GM18870 (cell line): Measurements from ENCODE around the gene PRSS21.

Experiments used
- ATAC-seq: cut with Tn5 transposase; IDR thresholded peaks from one replicate; pipeline ENCODE4 v1.9.1; 2021; ENCODE audit warnings: moderate library complexity; ENCODE audit not compliant: unreplicated experiment

Gene PRSS21, protein sequence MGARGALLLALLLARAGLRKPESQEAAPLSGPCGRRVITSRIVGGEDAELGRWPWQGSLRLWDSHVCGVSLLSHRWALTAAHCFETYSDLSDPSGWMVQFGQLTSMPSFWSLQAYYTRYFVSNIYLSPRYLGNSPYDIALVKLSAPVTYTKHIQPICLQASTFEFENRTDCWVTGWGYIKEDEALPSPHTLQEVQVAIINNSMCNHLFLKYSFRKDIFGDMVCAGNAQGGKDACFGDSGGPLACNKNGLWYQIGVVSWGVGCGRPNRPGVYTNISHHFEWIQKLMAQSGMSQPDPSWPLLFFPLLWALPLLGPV

DNA sequence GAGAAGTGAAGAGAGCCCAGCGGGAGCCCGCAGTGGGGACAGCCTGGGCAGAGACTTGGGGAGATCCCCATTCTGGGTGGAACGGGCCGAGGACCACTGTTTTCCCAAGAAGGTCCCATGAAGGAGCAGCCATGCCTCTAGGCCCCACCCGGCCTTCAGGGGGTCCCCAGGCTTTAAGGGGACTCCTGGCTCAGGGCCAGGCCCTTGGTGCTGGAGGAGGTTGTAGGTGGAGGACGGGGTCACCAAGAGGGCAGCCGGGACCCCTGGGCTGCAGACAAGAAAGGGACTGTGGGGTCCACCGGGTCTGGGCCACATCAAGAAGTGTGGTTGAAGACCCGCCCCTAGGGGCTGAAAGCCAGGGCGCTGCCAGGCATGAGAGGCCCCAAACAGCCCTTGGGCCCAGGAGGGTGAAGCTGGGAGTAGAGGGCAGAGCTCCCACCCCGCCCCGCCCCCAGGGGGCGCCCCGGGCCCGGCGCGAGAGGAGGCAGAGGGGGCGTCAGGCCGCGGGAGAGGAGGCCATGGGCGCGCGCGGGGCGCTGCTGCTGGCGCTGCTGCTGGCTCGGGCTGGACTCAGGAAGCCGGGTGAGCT is at the start of gene PRSS21:
Gene PRSS21 (plus strand): TSS at position 487 of the 589 bp plus-strand sequence. CDS start 32 bp downstream, at position 519.
- no peak for ATAC-seq

DNA sequence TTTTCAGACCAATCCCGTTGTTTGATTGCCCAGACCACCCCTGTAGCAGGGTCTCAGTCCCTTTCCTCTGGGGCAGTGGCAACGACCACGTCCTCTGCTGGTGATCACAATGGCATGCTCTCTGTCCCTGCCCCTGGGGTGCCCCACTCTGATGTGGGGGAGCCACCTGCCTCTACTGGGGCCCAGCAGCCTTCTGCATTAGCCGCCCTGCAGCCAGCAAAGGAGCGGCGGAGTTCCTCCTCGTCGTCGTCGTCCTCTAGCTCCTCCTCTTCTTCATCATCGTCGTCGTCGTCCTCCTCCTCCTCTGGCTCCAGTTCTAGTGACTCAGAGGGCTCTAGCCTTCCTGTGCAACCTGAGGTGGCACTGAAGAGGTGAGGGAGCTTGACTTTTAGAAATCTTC is 49.1 kb upstream of the PRSS21 start:
- no peak for ATAC-seq

DNA sequence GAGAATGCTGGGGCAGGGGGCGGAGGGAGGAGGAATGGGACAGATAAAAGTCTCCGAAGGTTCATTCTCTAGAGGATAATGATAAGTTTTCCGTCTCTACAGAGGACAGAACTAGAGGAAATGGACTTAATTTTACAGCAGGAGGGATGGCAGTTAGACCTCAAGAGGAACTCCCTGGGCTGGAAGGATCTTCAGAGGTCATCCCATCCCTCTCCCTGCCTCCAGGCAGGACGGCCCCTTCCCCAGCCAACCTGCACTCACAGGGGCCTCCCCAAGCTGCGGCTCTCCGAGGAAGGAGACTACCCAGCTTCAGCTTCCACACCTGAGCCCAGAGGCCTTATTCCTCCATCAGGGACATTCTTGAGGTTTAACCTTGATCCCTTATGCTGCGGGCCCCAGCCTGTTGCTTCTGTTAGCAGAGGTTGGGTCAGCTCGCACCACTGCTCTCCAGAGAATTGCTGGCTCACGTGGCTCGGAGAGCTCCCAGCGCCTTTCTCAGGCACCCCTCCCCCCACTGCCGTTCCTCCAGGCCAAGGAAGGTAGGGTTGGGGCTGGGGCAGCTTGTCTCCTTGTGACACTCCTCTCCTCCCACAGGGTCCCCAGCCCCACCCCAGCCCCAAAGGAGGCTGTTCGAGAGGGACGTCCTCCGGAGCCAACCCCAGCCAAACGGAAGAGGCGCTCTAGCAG is 48.5 kb upstream of the PRSS21 start:
- no peak for ATAC-seq

DNA sequence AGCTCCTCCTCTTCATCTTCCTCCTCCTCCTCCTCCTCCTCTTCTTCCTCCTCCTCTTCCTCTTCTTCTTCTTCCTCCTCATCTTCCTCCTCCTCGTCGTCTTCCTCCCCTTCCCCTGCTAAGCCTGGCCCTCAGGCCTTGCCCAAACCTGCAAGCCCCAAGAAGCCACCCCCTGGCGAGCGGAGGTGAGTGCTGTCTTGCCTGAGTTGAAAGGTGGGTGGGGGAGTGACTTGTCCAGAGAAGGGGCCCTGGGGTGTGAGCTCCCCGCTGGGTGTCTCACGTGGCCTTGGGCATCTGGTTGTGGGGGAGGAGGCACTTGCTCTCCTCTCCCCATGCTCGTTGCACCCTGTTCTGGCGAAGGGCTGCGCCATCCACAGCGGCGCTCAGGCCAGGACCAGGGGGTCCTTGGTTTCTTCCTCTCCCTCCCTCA is 47.9 kb upstream of the PRSS21 start:
- no peak for ATAC-seq

GRCh38 chr16:2769675-2770056 is 47.4 kb upstream of the PRSS21 start:
- no peak for ATAC-seq

DNA sequence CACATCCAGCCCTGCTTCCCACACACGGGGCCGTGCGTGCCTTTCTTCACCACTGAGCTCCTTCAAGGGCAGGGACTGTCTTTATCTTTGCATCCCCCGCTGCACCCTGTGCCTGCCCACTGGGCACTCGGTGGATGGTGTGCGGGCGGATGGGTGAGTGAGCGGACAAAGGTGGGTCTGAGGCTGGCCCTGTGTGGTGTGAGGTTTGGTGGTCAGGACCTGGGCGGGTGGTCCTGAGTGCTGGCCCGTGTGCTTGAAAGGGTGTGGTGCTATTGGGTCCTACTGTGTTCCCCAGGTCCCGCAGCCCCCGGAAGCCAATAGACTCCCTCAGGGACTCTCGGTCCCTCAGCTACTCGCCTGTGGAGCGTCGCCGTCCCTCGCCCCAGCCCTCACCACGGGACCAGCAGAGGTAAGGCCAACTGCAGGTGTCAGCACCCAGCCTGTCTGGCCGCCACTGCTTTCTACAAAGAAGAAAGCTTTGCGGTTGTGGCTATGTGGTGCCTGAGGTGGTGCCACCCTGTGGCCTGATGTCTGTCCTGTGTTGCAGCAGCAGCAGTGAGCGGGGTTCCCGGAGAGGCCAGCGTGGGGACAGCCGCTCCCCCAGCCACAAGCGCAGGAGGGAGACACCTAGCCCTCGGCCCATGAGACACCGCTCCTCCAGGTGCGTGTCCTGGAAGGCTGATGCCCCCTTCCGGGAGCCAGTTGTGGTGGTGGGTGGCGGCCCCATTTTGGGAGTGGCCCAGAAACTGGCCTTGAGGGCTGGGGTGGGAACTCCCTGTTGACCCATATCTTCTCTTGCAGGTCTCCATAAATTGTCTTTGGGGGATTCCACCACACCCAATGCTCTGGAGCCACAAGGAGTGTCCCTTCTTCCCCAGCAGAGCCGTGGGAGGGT is 46.7 kb upstream of the PRSS21 start:
- ATAC-seq, result no peak

DNA sequence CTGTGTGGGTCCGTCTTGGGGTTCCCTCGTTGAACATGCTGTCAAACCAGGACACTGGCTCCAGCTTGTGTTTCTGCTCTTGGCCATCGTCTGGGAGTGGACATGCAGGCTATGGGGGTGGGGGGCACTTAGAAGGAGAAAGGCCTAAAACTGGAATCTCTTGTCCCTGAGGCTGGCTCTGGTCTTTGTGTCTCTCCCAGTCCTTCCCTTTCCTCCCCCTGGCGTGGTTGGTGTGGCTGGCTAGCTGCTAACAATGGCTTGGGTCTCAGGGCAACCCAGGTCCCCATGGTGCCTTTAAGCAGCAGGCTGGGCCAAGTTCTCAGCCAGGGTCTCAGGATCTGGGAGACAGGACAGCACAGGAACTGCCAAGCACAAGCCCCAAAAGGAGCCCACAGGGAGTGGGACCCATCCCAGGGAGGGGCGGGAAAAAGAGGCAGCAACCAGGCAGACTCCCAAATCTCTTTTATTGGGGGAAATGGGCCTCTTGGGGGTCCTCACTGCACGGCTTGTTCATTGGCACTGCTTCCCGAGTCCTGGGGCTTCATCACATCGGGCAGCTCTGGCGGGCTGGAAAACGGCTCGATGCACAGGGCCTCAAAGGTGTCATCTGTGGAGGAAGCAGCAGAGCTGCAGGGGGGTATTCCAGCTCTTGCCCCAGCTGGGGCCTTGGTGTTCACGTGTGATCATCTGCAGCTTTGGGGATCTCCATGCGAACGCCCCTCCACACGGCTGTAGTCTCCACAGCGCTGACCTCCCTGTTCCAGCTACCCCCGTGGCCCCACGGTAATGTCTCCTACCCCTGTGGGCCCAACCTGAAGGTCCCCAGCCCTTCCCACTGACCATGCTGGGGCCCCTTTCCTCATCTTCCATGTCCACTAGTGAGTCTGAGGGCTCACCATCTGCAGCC is 45.3 kb upstream of the PRSS21 start:
- ATAC-seq, result no peak

GRCh38 chr16:2773188-2773968 is 43.7 kb upstream of the PRSS21 start:
- ATAC-seq, result no peak

- ATAC-seq, result no peak
Measured at GRCh38 chr16:2774161-2774891, 42.7 kb upstream of the PRSS21 start.

- ATAC-seq, result no peak
Measured at GRCh38 chr16:2775131-2775716, 41.8 kb upstream of the PRSS21 start.

DNA sequence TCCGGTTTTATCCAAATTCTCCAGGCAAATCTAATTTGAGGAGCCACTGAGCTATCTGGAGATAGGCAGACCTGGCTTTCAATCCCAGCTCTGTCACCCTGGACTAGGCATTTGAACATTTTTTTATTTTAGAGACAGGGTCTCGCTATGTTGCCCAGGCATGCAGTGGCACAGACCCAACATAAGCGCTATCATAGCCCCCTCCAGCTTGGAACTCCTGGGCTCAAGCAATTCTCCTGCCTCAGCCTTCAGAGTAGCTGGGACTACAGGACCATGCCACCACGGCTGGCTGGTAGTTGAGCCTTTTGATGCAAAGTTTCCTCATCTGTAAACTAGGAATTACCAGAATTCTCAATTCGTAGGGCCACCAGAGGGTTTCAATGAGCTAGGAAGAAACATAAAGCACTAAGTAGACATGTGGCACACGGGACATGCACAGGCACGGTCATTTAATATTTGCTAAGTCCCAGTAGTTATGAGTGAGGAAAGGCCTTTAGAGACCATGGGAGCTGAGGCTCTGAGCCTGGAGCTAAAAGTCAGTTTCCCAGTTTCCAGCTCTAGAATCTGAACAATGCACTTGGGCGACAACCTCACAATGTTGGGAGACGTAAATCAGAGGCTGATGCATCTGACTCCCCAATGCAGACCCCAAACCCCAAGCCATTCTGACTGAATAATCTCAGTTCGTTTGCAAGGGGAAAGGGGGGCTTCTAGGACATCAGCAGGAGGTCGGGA is 41.1 kb upstream of the PRSS21 start:
- no peak for ATAC-seq

DNA sequence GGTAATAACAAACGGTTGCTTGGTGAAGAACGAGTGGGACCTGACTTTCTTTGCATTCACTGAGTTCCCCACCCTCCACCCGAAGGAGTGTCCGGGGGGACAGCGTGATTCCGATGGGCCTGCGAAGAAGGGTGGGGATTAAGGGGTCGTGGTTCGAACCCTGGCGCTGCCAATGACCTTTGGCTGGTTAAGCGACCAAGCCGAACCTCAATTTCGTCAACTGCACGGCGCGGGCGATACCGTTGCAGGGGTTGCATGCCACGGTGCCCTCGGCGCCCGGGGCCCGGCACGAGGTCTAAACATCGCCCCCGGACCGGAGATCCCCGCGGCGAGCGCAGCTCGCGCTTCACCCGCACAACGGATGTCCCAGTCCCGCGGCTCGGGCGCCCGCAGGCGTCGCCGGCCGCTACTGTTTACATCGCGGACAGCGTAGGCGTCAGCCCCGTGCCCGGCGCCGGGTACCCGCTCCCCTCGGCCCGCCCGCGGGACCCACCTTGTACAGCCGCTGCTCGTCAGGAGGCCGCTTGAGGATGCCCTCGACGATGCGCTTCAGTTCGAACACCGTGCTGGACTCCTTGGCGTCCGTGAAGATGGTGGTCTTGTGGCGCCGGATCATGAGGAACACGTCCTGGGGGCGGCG is 40.4 kb upstream of the PRSS21 start:
- ATAC-seq, result no peak

DNA sequence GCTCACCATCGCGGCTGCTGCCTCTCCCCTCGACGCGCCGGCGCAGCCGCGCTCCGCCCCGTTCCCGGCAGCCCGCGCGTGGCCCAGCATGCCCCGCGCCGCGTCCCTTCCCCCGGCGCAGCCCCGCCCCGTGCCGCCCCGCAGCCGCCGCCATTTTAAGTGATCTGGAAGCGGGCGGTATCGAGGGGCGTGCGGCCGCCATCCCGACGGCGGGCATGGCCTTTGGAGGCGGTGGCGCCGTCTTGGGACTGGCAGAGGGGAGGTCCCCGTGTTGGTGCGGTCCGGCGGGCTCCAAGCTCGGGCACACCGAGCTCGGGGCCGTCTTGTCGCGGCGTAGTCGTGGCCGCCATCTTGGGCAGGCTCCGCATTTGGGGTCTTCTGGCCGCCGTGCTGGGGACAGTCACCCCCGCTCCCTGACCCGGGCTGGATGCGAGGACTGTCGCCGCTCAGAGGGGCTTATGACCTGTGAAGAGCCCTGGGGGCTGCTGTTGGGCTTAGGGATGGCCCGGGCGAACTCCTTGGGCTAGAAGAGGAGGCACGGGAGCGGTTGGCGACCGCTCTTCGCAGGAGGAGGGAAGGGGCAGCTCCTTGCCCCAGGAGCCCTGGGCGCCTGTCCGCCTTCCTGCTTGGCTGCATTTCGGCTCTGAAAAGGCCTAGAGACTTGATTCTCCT is 39.7 kb upstream of the PRSS21 start, which contains the start of gene ELOB:
Gene ELOB (minus strand): TSS at position 50 of the 672 bp plus-strand sequence. CDS start 41 bp downstream, at position 9.
- no peak for ATAC-seq

- ATAC-seq, result no peak
Measured at GRCh38 chr16:2777903-2778629, 39.0 kb upstream of the PRSS21 start.

GRCh38 chr16:2778630-2778958 is 38.4 kb upstream of the PRSS21 start:
- no peak for ATAC-seq
